Esophagus (tissue), 2 donors: Measurements from ENCODE around the gene FAR1. TPM values are rescaled to one million over a fixed set of nuclear protein-coding genes. Genes with fewer than 3 reads are reported as not detected.

Experiments
- H3K27ac ChIP-seq, 2 donors: one replicate each; pipeline ENCODE4 v1.5.1; 2013; ENCODE audit warnings: low read depth in 2 of 2, mild to moderate bottlenecking in 2 of 2, inconsistent platforms in 1 of 2, low read length in 1 of 2, moderate library complexity in 1 of 2
- H3K27me3 ChIP-seq, 2 donors: one replicate each; pipeline ENCODE4 v1.6.1; 2013; ENCODE audit warnings: low read length in 2 of 2, control low read depth in 1 of 2, mild to moderate bottlenecking in 1 of 2; ENCODE audit not compliant: insufficient read depth in 2 of 2, control insufficient read depth in 1 of 2
- H3K36me3 ChIP-seq, 2 donors: one replicate each; pipeline ENCODE4 v1.6.1; 2013; ENCODE audit warnings: low read length in 1 of 2; ENCODE audit not compliant: control insufficient read depth in 2 of 2, insufficient read depth in 2 of 2
- H3K4me1 ChIP-seq, 2 donors: one replicate each; pipeline ENCODE4 v1.6.1; 2013; ENCODE audit warnings: low read length in 1 of 2; ENCODE audit not compliant: control insufficient read depth in 2 of 2, insufficient read depth in 2 of 2
- H3K4me3 ChIP-seq, 2 donors: one replicate each; pipeline ENCODE4 v1.5.1; 2013; ENCODE audit warnings: low read length in 2 of 2, mild to moderate bottlenecking in 2 of 2, low read depth in 1 of 2, moderate library complexity in 1 of 2
- H3K9me3 ChIP-seq, 2 donors: one replicate each; pipeline ENCODE4 v1.6.1; 2013; ENCODE audit warnings: mild to moderate bottlenecking in 2 of 2, low read depth in 1 of 2, low read length in 1 of 2, moderate library complexity in 1 of 2; ENCODE audit not compliant: control insufficient read depth in 2 of 2, insufficient read depth in 1 of 2
- WGBS, 2 donors: extraction: QIAGEN DNeasy Blood & Tissue Kit; methylation state at CpG; one replicate each; pipeline ENCODE4 v1.1.7; 2013; 5-methylcytosine and 5-hydroxymethylcytosine counted together
- polyA plus RNA-seq, 2 donors: library from polyadenylated mRNA; stranded (reverse); fragments of 200-250 nt; gene quantifications; one replicate each; pipeline ENCODE4 v1.2.3, GENCODE V29; 2013
- donor health status: healthy with polysubstance abuse.
- donor health status: Bipolar disorder and iron deficiency.

The FAR1 gene
- polyA plus RNA-seq, 2 donors, result 36.8 to 42.5 TPM

- Histone ChIP-seq H3K27ac (peak overlapping the region; percentile 13 to 66), H3K27me3 (no peaks in the 10 kb centered on the region), H3K4me3 (no peak overlapping the region), H3K9me3 (no peaks in the 10 kb centered on the region), H3K36me3 (peaks cover 0 to 2% of the 10 kb centered on the region in 2 donors), H3K4me1 (peaks cover 0 to under 1% of the 10 kb centered on the region in 2 donors)
- 51 to 63% methylated on average over 5 of the region's 5 CpGs for WGBS, 2 donors
Observed at GRCh38 chr11:13685461-13686108, 17.1 kb downstream of the FAR1 start.

GRCh38 chr11:13686776-13687175, 18.3 kb downstream of the FAR1 start:
- H3K9me3 ChIP-seq, result no peaks in the 10 kb centered on the region
- 68 to 76% methylated on average over 1 of the region's 1 CpG for WGBS, 2 donors
- H3K4me1 ChIP-seq, result no peaks in the 10 kb centered on the region
- H3K36me3 ChIP-seq, result peaks cover 0 to 2% of the 10 kb centered on the region in 2 donors
- no peaks in the 10 kb centered on the region for H3K27me3 ChIP-seq
- H3K27ac ChIP-seq, result no peak overlapping the region
- H3K4me3 ChIP-seq, result no peak overlapping the region

GRCh38 chr11:13687271-13687670, 18.8 kb downstream of the FAR1 start:
- Histone ChIP-seq H3K4me3 (no peak overlapping the region), H3K4me1 (no peaks in the 10 kb centered on the region), H3K27ac (no peak overlapping the region), H3K9me3 (no peaks in the 10 kb centered on the region), H3K36me3 (peaks cover 0 to 2% of the 10 kb centered on the region in 2 donors), H3K27me3 (no peaks in the 10 kb centered on the region)
- 84 to 91% methylated on average over 3 of the region's 3 CpGs for WGBS, 2 donors

GRCh38 chr11:13691286-13691899, 22.9 kb downstream of the FAR1 start:
- Histone ChIP-seq H3K36me3 (peaks cover 0 to 2% of the 10 kb centered on the region in 2 donors), H3K4me3 (no peak overlapping the region), H3K4me1 (no peaks in the 10 kb centered on the region), H3K27me3 (no peaks in the 10 kb centered on the region), H3K27ac (no peak overlapping the region), H3K9me3 (no peaks in the 10 kb centered on the region)
- WGBS, 2 donors, result 95% methylated on average over 3 of the region's 3 CpGs

GRCh38 chr11:13692172-13692571, 23.7 kb downstream of the FAR1 start:
- Histone ChIP-seq H3K27me3 (no peaks in the 10 kb centered on the region), H3K4me1 (no peaks in the 10 kb centered on the region), H3K4me3 (no peak overlapping the region), H3K9me3 (no peaks in the 10 kb centered on the region), H3K36me3 (peaks cover 0 to 6% of the 10 kb centered on the region in 2 donors), H3K27ac (no peak overlapping the region)
- WGBS, 2 donors, result 44 to 51% methylated on average over 3 of the region's 3 CpGs

GRCh38 chr11:13694115-13694514, 25.6 kb downstream of the FAR1 start:
- Histone ChIP-seq H3K4me1 (no peaks in the 10 kb centered on the region), H3K36me3 (peaks cover 0 to 4% of the 10 kb centered on the region in 2 donors), H3K27ac (no peak overlapping the region), H3K4me3 (no peak overlapping the region), H3K27me3 (no peaks in the 10 kb centered on the region), H3K9me3 (no peaks in the 10 kb centered on the region)
- WGBS, 2 donors, result 91 to 97% methylated on average over 4 of the region's 4 CpGs

- H3K4me1 ChIP-seq, result no peaks in the 10 kb centered on the region
- no peaks in the 10 kb centered on the region for H3K9me3 ChIP-seq
- H3K27me3 ChIP-seq, result no peaks in the 10 kb centered on the region
- no peak overlapping the region for H3K27ac ChIP-seq
- H3K4me3 ChIP-seq, result no peak overlapping the region
- peaks cover 0 to 4% of the 10 kb centered on the region in 2 donors for H3K36me3 ChIP-seq
Observed at GRCh38 chr11:13695886-13696285, 27.4 kb downstream of the FAR1 start.

- Histone ChIP-seq H3K4me1 (no peaks in the 10 kb centered on the region), H3K36me3 (peaks cover 0 to 4% of the 10 kb centered on the region in 2 donors), H3K27me3 (no peaks in the 10 kb centered on the region), H3K4me3 (no peak overlapping the region), H3K9me3 (no peaks in the 10 kb centered on the region), H3K27ac (no peak overlapping the region)
- 93 to 95% methylated on average over 1 of the region's 1 CpG for WGBS, 2 donors
Observed at GRCh38 chr11:13697710-13698109, 29.2 kb downstream of the FAR1 start.

GRCh38 chr11:13698132-13698531, 29.7 kb downstream of the FAR1 start:
- peaks cover 0 to 4% of the 10 kb centered on the region in 2 donors for H3K36me3 ChIP-seq
- no peaks in the 10 kb centered on the region for H3K9me3 ChIP-seq

GRCh38 chr11:13699041-13699440, 30.6 kb downstream of the FAR1 start:
- 93 to 94% methylated on average over 2 of the region's 2 CpGs for WGBS, 2 donors
- no peaks in the 10 kb centered on the region for H3K27me3 ChIP-seq
- H3K27ac ChIP-seq, result no peak overlapping the region
- peaks cover 0 to 4% of the 10 kb centered on the region in 2 donors for H3K36me3 ChIP-seq
- no peak overlapping the region for H3K4me3 ChIP-seq
- H3K9me3 ChIP-seq, result no peaks in the 10 kb centered on the region
- H3K4me1 ChIP-seq, result no peaks in the 10 kb centered on the region

More at GRCh38 chr11:13698132-13698531, 29.7 kb downstream of the FAR1 start:
- Histone ChIP-seq H3K27me3 (no peaks in the 10 kb centered on the region), H3K27ac (no peak overlapping the region), H3K4me1 (no peaks in the 10 kb centered on the region), H3K4me3 (no peak overlapping the region)
- WGBS, 2 donors, result 82 to 90% methylated on average over 2 of the region's 2 CpGs
